Measurements from ENCODE around the gene PTPRN2.
"Not testable (repeated sequence)": the region's sequence is repeated elsewhere in the genome, so short reads cannot be mapped to it uniquely, and the experiment has no call there.

Gene PTPRN2

DNA sequence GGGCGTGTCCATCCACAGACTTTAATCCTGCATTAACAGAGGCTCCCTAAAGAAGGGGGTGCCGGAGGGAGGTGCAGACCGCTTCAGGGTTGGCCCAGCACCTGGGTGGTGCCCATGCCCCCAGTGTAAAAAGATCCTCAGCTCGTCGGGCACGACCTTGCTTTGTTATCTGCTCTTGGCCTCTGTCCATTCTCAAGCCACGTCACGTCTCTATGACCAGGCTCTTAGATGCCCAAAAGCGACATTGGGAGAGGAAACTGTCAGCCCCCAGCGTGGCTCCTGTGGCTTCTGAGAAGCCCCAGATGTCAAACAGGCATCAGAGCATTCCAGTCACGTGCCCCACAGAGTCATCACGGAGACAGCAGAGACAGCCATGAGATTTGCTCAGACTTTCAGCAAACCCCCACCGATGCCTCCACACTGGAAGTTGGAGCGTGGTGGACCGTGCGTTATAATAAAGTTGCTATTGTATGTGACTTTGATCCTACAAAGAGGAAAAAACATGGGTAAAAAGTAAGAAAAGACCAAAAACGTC lies 55.5 kb downstream of the PTPRN2 start:
- no peak for DNase-seq (ENCODE audit: low read depth in 2 of 2)

DNA sequence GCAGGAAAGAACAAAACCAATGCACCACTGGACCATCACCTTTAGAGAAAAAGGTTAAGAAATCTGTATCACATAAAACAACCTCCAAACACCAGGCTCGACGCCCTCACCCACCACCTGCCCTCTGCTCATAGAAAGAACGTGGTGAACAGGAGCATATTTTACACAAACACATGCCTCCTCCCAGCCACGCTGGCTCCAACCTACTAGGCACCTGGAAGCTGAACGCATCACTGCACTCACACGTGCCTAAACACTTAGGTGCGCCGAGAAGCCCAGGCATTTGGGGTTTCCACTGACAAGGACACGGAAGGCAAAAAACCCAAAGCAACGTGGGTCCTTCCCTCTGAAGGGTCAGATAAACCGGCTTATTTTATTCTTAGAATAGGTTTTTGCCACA lies 56.0 kb downstream of the PTPRN2 start:
- DNase-seq (ENCODE audit: low read depth in 2 of 2) = no peak

DNA sequence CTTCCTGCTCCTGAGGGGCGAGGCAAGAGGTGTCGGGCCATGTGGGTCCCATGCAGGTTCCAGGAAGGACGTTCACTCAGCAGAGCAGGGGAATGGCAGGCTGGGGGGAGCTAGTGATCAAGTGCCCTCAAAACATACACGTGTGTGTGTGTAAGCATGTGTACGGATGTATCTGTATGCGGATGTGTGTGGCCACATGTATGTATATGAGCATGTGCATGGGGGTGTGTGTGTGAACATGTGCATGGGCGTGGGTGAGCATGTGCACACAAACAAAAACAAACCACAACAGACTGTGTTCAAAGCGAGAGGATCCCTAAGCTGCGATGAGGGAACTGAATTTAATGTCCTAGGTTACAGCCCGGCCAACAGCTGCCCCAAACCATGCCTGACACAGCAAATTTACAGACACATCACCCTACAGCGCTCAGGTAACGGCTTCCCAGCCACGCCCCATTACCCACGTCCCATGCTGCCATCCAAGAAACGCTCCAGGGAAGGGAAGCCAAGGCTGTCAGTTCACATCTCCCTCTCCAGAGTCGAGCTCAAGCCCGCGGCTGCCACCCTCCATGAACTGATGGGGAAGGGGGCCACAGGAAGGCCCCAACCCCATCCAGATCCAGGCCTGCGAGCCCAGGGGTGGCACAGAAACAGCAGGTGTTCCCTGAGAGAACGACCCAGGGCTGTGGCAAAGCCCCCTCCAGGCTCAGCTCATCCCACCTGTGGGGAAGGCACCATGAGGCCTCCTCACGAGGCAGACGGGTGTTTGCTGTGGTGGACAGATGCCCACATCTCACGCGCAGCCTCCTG lies 56.6 kb downstream of the PTPRN2 start:
- no peak for DNase-seq (ENCODE audit: low read depth in 2 of 2)

DNA sequence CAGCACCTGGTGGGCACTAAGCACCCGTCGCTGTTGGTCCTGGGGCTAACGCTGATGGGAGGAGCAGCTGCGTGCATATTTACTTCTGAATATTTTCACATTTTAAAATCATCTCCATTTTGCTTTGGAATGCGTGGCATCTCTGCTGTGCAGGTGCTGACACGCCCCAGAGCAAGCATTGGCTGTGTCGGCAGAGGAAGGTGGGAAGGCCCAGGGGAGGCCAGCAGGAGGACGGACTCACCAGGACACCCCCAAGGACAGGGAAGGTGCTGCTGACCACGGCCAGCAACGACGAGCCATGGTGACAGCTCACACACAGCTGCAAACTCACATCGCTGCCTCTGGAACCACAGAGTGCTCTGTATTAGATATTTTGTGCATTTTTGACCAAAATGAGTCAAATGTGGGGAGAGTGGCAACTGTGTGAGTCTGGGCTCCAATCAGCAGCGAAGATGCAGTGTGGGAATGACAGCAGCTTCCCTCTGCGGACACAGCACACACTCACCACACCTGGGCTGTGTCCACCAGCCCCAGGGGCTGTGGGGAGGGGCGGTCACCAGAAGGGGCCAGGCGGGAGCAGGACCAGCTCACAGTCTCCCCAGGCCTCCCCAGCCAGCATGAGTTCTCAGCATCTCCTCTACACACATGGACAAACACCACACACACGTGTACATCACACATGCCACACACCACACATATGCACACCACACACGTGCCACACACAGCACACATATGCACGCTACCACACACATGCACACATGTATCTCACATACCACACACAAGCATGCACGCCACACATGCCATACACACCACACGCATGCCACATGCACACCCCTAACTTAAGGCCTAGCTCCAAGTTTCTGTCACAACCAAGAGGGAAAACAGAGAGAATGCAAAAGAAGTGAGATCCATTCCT lies 58.2 kb downstream of the PTPRN2 start:
- DNase-seq (ENCODE audit: low read depth in 2 of 2) = no peak

DNA sequence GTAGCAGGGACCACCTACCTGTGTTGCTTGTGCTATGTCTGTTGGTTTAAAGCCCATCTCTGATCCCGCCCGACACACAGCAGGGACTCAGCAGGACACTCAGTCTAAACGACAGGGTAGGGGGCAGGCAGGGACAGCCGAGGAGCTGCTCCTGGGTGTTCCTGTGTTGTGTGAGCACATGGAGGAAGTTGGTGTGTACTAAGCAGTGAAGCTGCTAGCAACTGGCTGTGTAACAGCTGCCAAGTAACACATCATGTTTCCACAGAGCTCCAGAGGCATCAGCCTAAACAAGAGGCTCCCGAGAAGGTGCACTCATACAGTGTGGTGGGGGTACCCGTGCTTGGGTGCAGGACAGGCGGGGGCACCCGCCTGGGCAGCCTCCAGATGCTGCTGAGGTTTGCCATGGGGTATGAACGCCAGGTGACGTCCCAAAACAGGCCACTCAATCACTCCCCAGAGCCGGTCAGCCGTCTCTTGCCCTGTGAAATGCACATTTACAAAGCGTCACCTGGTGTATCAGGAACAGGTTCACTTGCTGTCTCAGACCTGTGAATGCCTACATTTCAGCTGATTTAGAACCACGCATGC lies 59.6 kb downstream of the PTPRN2 start:
- DNase-seq (ENCODE audit: low read depth in 2 of 2) = no peak

DNA sequence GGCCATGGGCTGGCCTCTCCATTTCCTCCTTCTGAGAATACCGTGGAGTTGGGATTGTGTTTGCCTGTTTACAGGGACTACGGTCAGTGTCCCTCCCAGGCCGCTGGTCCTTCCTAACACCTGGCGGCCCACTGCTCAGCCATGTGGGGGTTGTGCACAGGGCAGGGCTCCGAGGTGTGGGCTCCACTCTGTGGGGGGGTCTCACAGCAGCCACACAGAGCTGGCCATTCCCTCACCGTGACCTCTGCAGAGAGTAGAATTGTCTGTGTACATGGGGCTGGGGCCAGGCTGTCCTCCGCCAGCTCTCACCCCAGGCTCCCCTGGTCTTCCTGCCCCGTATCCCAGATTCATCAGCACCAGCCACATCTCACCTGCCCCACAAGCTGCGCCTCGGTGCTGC lies 60.1 kb downstream of the PTPRN2 start:
- no peak for DNase-seq (ENCODE audit: low read depth in 2 of 2)

DNA sequence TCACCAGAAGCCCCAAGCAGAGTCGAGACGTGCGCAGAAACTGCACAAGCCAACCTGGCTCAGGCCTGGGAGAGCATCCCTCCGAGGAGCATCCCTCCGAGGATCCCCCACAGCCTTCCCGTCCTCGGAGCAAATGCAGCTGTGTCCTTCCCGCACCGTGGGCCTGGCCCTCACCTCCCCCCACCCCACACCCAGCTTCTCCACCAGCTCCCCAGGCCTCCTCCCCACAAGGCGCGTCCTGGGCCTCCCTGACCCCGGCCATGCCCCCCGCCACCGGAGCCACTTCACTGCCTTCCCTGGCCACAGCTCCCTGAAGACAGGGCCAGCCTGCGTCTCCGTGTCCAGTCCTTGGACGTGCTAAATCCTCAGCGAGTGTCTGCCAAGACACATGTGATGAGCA lies 60.6 kb downstream of the PTPRN2 start:
- DNase-seq (ENCODE audit: low read depth in 2 of 2) = no peak

DNA sequence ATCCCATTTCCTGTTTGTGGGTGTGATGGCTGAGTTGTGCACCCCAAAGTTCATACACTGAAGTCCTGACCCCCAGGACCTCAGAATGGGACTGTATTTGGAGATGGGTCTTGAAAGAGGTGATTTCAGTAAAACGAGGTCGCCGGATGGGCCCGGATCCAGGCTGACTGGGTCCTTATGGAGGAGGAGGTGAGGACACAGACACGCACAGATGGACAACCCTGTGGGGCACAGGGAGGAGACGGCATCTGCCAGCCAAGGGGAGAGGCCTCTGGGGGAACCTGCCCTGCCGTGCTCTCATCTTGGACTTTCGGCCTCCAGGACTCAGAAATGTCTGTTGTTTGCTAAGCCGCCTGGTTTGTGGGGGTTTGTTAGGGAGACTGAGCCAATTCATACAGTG lies 61.1 kb downstream of the PTPRN2 start:
- no peak for DNase-seq (ENCODE audit: low read depth in 2 of 2)

DNA sequence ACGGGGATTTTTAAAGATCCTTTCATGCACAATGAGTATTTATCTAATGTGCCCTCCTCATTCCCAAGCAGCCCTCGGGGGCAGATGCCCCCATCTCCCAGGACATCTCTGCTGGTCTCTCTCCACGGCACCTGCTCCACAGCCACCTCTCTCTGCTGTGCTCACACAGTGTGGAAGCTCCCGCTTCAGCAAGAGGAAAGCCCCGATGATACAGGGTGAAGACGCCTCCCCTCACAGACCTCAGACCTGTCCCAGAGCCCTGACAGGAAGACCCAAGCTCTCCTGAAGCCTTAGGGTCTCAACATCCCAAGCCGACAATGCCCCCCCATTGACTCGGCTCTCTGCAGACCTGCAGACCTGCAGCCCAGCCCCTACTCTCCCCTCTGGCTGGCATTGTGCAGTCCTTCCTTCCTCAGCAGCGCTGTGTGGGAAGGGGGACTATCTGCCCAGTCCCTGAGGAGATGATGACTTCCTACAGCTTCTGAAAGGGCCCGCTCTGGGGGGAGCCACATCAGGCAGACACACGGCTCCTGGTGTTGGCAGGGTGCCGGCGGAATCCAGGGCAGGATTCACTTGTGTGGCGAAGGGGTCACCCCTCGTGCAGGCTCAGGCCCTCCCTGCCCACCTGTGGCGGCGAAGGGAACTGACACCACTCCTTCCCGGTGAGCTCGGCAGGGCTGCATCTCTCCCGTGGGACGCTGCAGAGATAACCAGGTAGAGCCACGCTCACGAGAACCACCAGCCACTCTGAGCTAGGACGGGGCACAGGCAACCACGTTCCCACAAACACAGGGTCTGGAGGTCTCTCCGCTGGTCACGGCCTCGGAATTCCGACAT lies 61.8 kb downstream of the PTPRN2 start:
- DNase-seq (ENCODE audit: low read depth in 2 of 2) = no peak

DNA sequence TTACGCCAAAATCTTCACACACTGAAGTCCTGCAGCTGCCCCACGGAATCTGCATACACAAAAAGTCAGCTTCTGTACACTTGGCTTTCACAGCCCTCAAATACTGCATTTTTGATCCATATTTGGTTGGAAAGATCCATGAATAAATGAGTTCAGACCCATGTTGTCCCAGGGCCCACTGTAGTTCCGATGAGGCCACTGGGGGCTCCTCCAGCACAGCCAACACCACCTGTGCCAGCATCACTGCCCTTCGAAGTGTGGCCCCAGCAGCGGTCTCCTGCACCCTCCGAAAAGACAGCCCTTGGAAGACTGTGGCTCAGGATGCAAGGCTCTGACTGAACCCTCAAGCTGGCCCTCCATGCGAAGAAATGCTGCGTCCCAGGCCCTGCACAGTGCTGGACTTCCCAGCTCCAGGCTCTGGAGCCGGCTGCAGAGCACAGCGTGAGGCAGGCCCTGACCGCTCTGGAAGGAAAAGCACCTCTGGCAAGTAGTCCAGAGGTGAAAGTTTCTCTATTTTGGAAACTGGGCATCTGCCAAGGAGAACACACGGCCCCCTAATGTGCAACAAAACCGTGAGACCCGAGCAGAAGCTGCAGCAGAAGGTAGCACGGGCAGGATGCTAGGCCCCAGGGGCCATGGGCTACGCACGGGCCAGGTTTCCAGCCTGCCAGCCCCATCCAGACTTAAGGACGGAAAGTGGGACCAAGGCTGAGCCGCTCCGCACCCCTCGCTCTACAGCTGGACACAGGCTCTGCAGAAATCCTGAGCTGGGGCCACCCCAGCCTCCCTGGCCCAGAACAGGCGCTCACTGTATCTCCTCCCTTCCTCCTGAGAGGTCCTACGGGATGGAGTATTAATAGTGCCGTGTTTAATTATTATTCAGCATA lies 62.6 kb downstream of the PTPRN2 start:
- DNase-seq (ENCODE audit: low read depth in 2 of 2) = no peak

DNA sequence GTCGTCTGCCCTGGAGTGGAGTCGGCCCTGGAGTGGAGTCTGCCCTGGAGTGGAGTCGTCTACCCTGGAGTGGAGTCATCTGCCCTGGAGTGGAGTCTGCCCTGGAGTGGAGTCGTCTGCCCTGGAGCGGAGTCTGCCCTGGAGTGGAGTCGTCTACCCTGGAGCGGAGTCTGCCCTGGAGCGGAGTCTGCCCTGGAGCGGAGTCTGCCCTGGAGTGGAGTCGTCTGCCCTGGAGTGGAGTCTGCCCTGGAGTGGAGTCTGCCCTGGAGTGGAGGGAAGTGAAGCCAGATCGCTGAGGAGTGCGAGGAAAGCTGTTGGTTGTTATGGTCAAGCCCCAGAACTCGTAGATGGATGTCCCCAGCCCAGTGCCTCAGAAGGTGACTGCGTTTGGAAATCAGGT lies 63.3 kb downstream of the PTPRN2 start:
- not testable (repeated sequence) for DNase-seq (ENCODE audit: low read depth in 2 of 2)

DNA sequence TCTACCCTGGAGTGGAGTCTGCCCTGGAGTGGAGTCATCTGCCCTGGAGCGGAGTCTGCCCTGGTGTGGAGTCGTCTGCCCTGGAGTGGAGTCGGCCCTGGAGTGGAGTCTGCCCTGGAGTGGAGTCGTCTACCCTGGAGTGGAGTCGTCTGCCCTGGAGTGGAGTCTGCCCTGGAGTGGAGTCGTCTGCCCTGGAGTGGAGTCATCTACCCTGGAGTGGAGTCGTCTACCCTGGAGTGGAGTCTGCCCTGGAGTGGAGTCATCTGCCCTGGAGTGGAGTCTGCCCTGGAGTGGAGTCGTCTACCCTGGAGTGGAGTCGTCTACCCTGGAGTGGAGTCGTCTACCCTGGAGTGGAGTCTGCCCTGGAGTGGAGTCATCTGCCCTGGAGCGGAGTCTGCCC lies 63.7 kb downstream of the PTPRN2 start:
- not testable (repeated sequence) for DNase-seq (ENCODE audit: low read depth in 2 of 2)

DNA sequence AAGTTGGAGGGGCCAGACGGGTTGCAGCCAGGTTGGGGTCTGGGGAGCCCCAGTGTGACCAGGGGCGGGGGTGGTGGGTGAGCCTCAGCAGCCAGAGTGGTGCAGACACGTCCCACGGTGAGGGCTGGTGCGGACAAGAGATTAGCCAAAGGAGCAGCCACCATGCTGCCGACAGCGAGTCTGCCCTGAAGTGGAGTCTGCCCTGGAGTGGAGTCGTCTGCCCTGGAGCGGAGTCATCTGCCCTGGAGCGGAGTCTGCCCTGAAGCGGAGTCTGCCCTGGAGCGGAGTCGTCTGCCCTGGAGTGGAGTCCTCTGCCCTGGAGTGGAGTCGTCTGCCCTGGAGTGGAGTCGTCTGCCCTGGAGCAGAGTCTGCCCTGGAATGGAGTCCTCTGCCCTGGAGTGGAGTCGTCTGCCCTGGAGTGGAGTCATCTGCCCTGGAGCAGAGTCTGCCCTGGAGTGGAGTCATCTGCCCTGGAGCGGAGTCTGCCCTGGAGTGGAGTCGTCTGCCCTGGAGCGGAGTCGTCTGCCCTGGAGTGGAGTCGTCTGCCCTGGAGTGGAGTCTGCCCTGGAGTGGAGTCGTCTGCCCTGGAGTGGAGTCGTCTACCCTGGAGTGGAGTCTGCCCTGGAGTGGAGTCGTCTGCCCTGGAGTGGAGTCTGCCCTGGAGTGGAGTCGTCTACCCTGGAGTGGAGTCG lies 64.3 kb downstream of the PTPRN2 start:
- DNase-seq (ENCODE audit: low read depth in 2 of 2) = not testable (repeated sequence)

DNA sequence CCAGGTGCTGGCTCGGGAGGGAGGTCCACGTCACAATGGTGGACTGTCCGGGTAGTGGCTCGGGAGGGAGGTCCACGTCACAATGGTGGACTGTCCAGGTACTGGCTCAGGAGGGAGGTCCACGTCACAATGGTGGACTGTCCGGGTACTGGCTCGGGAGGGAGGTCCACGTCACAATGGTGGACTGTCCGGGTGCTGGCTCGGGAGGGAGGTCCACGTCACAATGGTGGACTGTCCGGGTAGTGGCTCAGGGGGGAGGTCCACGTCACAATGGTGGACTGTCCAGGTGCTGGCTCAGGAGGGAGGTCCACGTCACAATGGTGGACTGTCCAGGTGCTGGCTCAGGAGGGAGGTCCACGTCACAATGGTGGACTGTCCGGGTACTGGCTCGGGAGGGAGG lies 65.8 kb downstream of the PTPRN2 start:
- DNase-seq (ENCODE audit: low read depth in 2 of 2) = not testable (repeated sequence)

DNA sequence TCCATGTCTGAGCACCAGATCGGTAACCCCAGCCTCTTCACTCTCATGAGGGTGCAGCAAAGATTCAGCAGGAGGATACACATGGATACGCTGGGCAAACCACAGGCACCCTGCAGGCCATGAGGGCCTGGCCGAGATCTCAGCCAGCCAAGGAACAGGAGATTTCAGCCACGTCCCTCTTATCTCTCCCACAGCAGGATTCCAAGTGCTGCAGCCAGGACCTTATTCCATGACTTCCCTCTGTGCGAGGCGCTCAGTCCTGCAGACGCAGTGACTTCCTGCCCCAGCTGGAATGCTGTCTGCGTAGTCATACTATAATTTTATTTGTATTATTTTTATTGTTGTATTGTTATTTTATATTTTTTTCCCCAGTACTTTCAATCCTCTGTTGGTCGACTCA lies 66.8 kb downstream of the PTPRN2 start:
- no peak for DNase-seq (ENCODE audit: low read depth in 2 of 2)

DNA sequence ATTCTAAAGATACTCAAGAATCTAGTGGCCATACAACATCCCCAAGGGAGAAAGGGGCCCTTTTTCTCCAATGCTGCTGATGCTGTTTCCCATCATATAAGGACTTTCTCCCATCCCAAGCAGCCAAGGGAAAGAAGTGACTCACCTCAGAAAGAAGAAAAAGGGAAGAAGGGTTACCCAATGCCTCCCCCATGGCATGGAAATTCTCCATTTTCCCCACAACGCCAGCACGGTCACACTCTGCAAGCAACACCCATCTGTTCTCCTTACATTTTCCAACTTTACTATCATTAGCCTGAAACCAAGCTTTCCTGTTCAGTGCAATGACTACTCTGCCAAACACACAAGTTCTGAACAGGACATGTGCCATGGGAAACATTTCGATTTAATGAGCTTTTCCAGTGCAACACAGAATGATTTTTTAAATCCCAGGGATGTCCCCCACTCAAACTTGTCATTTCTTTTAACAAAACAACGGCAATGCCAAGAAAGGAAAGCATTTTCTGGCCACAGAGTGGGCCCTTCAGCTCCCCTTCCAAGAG lies 67.9 kb downstream of the PTPRN2 start:
- DNase-seq (ENCODE audit: low read depth in 2 of 2) = no peak

DNA sequence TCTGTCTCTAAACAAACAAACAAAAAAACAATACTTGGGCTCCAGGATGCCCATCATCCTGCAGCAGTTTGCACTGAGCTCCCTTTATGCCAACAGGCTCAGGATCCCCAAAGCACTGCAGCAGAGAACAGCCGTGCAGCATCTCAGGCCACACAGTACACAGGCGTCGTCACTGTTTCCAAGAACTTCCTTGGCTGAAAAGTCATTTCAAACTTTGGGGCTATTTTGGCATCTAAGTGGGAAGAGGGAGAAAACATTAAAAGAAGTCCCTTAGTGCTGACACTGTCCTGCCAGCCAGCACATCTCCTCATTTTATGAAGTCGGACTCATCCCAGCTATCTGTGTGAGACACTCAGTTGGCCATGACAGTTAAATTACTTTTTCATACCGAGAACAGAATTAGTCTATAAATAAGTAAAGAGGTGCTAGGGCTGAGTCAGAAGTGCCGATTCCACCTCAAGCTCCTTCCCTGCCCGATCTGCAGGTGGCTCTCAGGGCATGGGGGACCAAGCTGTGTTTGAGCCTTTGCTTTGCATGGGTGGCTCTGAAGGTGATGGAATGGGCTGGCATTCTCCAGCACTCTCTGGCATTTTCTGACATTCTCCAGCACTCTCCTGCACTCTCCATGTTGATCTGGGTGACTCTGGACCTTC lies 68.5 kb downstream of the PTPRN2 start:
- no peak for DNase-seq (ENCODE audit: low read depth in 2 of 2)

DNA sequence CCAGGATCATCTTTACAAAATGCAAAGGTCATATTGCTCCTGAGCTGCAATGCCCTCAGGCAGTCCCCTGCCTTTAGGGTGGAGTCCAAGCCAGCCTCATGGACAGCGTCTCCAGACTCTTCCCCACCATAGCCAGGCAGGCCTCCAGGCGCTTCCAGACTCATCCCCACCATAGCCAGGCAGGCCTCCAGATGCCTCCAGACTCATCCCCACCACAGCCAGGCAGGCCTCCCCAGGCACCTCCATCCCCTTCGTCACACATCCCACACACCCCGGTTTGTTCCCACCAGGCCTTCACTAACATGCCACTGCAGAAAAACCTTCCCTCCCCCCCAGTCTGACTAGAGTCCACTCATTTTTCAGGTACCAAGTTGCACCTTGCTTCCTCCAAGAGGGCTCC lies 70.1 kb downstream of the PTPRN2 start:
- DNase-seq (ENCODE audit: low read depth in 2 of 2) = no peak

DNA sequence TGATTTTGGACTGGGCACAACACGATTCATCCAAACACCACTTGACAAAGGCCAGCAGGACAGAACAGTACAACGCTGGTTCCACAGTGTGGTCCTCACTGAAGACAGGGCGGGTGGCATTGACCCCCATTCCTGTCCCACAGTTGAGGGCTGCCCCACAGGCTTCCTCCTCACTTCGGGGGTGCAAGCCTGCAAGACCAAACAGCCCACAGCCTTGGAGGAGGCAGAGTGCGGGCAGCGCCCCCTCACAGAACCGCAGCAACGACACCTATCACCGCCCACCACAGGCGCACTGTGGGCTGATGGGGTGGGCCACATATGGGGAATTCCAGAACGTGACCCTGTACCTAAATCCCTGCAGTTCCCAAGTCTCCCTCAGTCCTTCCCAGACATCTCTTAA lies 70.6 kb downstream of the PTPRN2 start:
- DNase-seq (ENCODE audit: low read depth in 2 of 2) = no peak
